Activated CD4-positive, alpha-beta T cell treated with anti-CD3 and anti-CD28 coated beads for 4 hours (primary cell): ENCODE data around the gene ENDOV.

ENCODE experiments used
- DNase-seq, 2 donors: peaks; one replicate each; pipeline ENCODE4 v3.0.0-alpha.2; 2020

Gene ENDOV

GRCh38 chr17:80453126-80453997 is 38.4 kb downstream of the ENDOV start:
- no peak for DNase-seq

GRCh38 chr17:80453998-80454556 is 39.1 kb downstream of the ENDOV start:
- DNase-seq, result no peak

GRCh38 chr17:80454557-80455335 is 39.8 kb downstream of the ENDOV start:
- DNase-seq, result peak; percentile 94 to 95

GRCh38 chr17:80455336-80455710 is 40.4 kb downstream of the ENDOV start:
- no peak for DNase-seq

- no peak for DNase-seq
Observed at GRCh38 chr17:80455784-80456183, 40.8 kb downstream of the ENDOV start.

GRCh38 chr17:80456465-80457235 is 41.7 kb downstream of the ENDOV start:
- no peak for DNase-seq

GRCh38 chr17:80457236-80457856 is 42.4 kb downstream of the ENDOV start:
- no peak for DNase-seq

- no peak for DNase-seq
Observed at GRCh38 chr17:80458016-80458415, 43.0 kb downstream of the ENDOV start.

- DNase-seq, result no peak
Observed at GRCh38 chr17:80459234-80459633, 44.3 kb downstream of the ENDOV start.

GRCh38 chr17:80460429-80460834 is 45.5 kb downstream of the ENDOV start:
- no peak for DNase-seq

- no peak for DNase-seq
Observed at GRCh38 chr17:80461528-80462160, 46.7 kb downstream of the ENDOV start.

GRCh38 chr17:80463784-80464400 is 48.9 kb downstream of the ENDOV start:
- no peak for DNase-seq

GRCh38 chr17:80464486-80464885 is 49.5 kb downstream of the ENDOV start:
- no peak for DNase-seq

- DNase-seq, result no peak
Observed at GRCh38 chr17:80465327-80465974, 50.5 kb downstream of the ENDOV start.

- DNase-seq, result no peak
Observed at GRCh38 chr17:80466188-80466705, 51.3 kb downstream of the ENDOV start.

- no peak for DNase-seq
Observed at GRCh38 chr17:80468242-80468641, 53.3 kb downstream of the ENDOV start.

- DNase-seq, result no peak
Observed at GRCh38 chr17:80468781-80469493, 54.0 kb downstream of the ENDOV start.

GRCh38 chr17:80469667-80470066 is 54.7 kb downstream of the ENDOV start:
- DNase-seq, result no peak

GRCh38 chr17:80470603-80471002 is 55.6 kb downstream of the ENDOV start:
- no peak for DNase-seq

- DNase-seq, result peak in 1 of 2 donors; percentile 32
Observed at GRCh38 chr17:80471922-80472321, 57.0 kb downstream of the ENDOV start.
